Suprapubic skin (tissue), 4 donors: ENCODE measurements around the gene PLEKHH1.

Source experiments
- CTCF ChIP-seq, 2 donors: fragments of 200-600 bp in 1 of 2; fragments of 450-650 bp in 1 of 2; sonication (generic) in 1 of 2; IDR thresholded peaks; one replicate each; pipeline ENCODE4 v1.5.1; 2016 to 2019; ENCODE audit warnings: antibody characterized with exemption in 2 of 2, mild to moderate bottlenecking in 1 of 2, moderate library complexity in 1 of 2
- EP300 ChIP-seq: sonication (generic); formaldehyde crosslinking; IDR thresholded peaks from one replicate; pipeline ENCODE4 v1.6.1; 2017; ENCODE audit warnings: antibody characterized with exemption
- POLR2A ChIP-seq, 2 donors: fragments of 450-650 bp; IDR thresholded peaks; one replicate each; pipeline ENCODE4 v1.6.1; 2017; ENCODE audit warnings: antibody characterized with exemption in 2 of 2, mild to moderate bottlenecking in 2 of 2, moderate library complexity in 2 of 2
- POLR2AphosphoS5 ChIP-seq, 3 donors: sonication (generic); formaldehyde crosslinking; IDR thresholded peaks; one replicate each; pipeline ENCODE4 v1.6.1; 2017; ENCODE audit warnings: antibody characterized with exemption in 3 of 3

DNA sequence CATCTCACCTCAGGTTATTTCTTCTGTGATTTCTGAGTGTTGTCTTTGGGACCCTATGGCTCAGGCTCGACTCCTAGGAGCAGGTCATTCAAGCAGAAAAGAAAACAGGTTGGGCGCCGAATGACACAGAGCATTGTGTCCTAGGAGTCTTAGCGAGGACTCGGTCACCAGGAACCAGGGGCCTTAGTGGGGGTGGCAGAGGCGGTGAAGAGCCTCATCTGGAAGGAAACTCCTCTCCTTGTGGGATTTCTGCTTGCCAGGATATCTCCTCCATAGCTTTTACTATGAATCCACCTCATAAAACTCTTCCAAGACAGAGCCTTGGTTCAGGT lies 630 bp downstream of the PLEKHH1 start:
- TF ChIP-seq EP300 (no peak), POLR2A (IDR thresholded peaks at IDR 0.05) (no peak), CTCF (IDR thresholded peaks at IDR 0.05) (no peak), POLR2AphosphoS5 (IDR thresholded peaks at IDR 0.05) (no peak)
